Smooth muscle cell (in vitro differentiated cells): Measurements from ENCODE around the gene ARHGEF28. TPM values are rescaled to one million over a fixed set of nuclear protein-coding genes. Genes with fewer than 3 reads are reported as not detected.

ENCODE experiments used
- DNase-seq: peaks from one replicate; lab custom pipeline; 2025; ENCODE audit not compliant: unreplicated experiment; lab: John Stamatoyannopoulos, UW
- H2AFZ ChIP-seq: fragments of 200-600 bp; sonication (generic); 2 replicates; pipeline ENCODE4 v1.6.0; 2016; ENCODE audit warnings: antibody characterized with exemption, low read depth, mild to moderate bottlenecking
- H3F3A ChIP-seq: fragments of 200-600 bp; sonication (generic); 2 replicates; pipeline ENCODE4 v1.6.0; 2017; ENCODE audit warnings: antibody characterized with exemption, low read depth
- H3K27ac ChIP-seq: fragments of 200-600 bp; sonication (generic); 2 replicates; pipeline ENCODE4 v1.5.1; 2016; ENCODE audit warnings: low read depth, mild to moderate bottlenecking
- H3K27me3 ChIP-seq: fragments of 200-600 bp; sonication (generic); 2 replicates; pipeline ENCODE4 v1.6.1; 2016; ENCODE audit warnings: low read depth, mild to moderate bottlenecking
- H3K36me3 ChIP-seq: fragments of 200-600 bp; sonication (generic); 2 replicates; pipeline ENCODE4 v1.5.1; 2016; ENCODE audit warnings: low read depth
- H3K4me1 ChIP-seq: fragments of 200-600 bp; sonication (generic); 2 replicates; pipeline ENCODE4 v1.5.1; 2016; ENCODE audit warnings: low read depth
- H3K4me2 ChIP-seq: fragments of 200-600 bp; sonication (generic); 2 replicates; pipeline ENCODE4 v1.6.0; 2016; ENCODE audit warnings: mild to moderate bottlenecking
- H3K4me3 ChIP-seq: fragments of 200-600 bp; sonication (generic); 2 replicates; pipeline ENCODE4 v1.5.1; 2016; ENCODE audit warnings: mild to moderate bottlenecking
- H3K79me2 ChIP-seq: fragments of 200-600 bp; sonication (generic); 2 replicates; pipeline ENCODE4 v1.6.0; 2016; ENCODE audit warnings: low read depth, mild to moderate bottlenecking
- H3K9ac ChIP-seq: fragments of 200-600 bp; sonication (generic); 2 replicates; pipeline ENCODE4 v1.6.0; 2016; ENCODE audit warnings: low read depth
- H3K9me3 ChIP-seq: fragments of 200-600 bp; sonication (generic); replicated peaks from 2 replicates; pipeline ENCODE4 v1.5.1; 2016; ENCODE audit warnings: low read depth
- H4K20me1 ChIP-seq: fragments of 200-600 bp; sonication (generic); 2 replicates; pipeline ENCODE4 v1.6.0; 2016; ENCODE audit warnings: low read depth
- WGBS: methylation state at CpG from one replicate; pipeline ENCODE4 v1.1.7; 2016; ENCODE audit warnings: low lambda C conversion rate; 5-methylcytosine and 5-hydroxymethylcytosine counted together
- polyA plus RNA-seq: library from polyadenylated mRNA; unstranded; fragments of >200 nt; fragmentation: Nextera tagmentation; extraction: Ambion mirVana; gene quantifications from 2 replicates; pipeline ENCODE4 v1.2.1, GENCODE V29; 2016
- total RNA-seq: library from RNA; depleted of rRNA; stranded (reverse); fragments of >200 nt; gene quantifications from 2 replicates; pipeline ENCODE4 v1.2.3, GENCODE V29; 2014
- TF ChIP-seq, protein P1 (sequence below): fragments of 200-600 bp; sonication (generic); IDR thresholded peaks from 2 replicates; pipeline ENCODE4 v1.5.1; 2017; ENCODE audit warnings: borderline replicate concordance, mild to moderate bottlenecking, antibody characterized with exemption; ENCODE audit not compliant: insufficient read depth, poor library complexity, severe bottlenecking

Gene ARHGEF28
- total and polyA plus RNA-seq, 2 experiments from 2014 or later, result 0.19 to 0.90 TPM

DNA sequence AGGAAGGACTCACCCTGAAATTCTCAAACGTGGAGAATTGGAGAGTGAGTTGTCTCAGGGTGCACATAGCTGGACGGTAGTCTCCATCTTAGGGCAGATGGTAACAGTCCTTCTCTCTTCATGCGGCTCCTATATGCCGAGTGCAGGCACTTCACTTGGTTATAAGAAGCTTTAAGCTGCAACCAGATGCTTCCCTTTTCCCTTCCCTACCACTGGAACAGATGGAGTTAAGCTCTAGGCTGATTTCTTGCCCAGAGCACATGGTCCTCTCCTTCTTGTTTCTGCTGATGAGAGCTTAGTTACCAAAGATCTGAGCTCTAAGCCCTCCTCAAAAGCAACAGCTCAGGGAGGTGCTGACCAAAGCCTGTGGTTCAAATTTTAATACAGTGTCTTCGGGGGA, 355.7 kb downstream of the ARHGEF28 start:
- Histone ChIP-seq H3K4me1 (peaks cover 7% of the 10 kb centered on the region), H3K4me3 (no peak overlapping the region), H3K27me3 (no peaks in the 10 kb centered on the region), H4K20me1 (no peaks in the 10 kb centered on the region), H3K27ac (no peak overlapping the region), H3K9ac (no peak overlapping the region), H3F3A (peaks cover 6% of the 10 kb centered on the region), H3K79me2 (no peaks in the 10 kb centered on the region), H3K9me3 (no peaks in the 10 kb centered on the region), H3K36me3 (no peaks in the 10 kb centered on the region), H3K4me2 (no peak overlapping the region), H2AFZ (no peak overlapping the region)
- WGBS, result 90% methylated on average over 5 of the region's 5 CpGs
- TF ChIP-seq, protein P1, sequence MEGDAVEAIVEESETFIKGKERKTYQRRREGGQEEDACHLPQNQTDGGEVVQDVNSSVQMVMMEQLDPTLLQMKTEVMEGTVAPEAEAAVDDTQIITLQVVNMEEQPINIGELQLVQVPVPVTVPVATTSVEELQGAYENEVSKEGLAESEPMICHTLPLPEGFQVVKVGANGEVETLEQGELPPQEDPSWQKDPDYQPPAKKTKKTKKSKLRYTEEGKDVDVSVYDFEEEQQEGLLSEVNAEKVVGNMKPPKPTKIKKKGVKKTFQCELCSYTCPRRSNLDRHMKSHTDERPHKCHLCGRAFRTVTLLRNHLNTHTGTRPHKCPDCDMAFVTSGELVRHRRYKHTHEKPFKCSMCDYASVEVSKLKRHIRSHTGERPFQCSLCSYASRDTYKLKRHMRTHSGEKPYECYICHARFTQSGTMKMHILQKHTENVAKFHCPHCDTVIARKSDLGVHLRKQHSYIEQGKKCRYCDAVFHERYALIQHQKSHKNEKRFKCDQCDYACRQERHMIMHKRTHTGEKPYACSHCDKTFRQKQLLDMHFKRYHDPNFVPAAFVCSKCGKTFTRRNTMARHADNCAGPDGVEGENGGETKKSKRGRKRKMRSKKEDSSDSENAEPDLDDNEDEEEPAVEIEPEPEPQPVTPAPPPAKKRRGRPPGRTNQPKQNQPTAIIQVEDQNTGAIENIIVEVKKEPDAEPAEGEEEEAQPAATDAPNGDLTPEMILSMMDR, result no peak
- no peak for DNase-seq

GRCh38 chr5:73983644-73984043, 357.6 kb downstream of the ARHGEF28 start:
- Histone ChIP-seq H3K79me2 (no peaks in the 10 kb centered on the region), H3K36me3 (no peaks in the 10 kb centered on the region), H4K20me1 (no peaks in the 10 kb centered on the region), H3K4me3 (no peak overlapping the region), H3K9ac (no peak overlapping the region), H3F3A (peaks cover 6% of the 10 kb centered on the region), H3K27me3 (no peaks in the 10 kb centered on the region), H3K9me3 (no peaks in the 10 kb centered on the region), H3K4me2 (no peak overlapping the region), H3K27ac (no peak overlapping the region), H3K4me1 (peaks cover 7% of the 10 kb centered on the region), H2AFZ (no peak overlapping the region)
- DNase-seq, result no peak
- WGBS, result 56% methylated on average over 1 of the region's 1 CpG
- TF ChIP-seq, protein P1, result no peak

- Histone ChIP-seq H3K79me2 (no peaks in the 10 kb centered on the region), H3K9ac (no peak overlapping the region), H3K9me3 (no peaks in the 10 kb centered on the region), H3K27ac (no peak overlapping the region), H3K36me3 (no peaks in the 10 kb centered on the region), H3K4me2 (no peak overlapping the region), H3K4me1 (peaks cover 7% of the 10 kb centered on the region), H3K27me3 (no peaks in the 10 kb centered on the region), H3K4me3 (no peak overlapping the region), H2AFZ (no peak overlapping the region), H3F3A (peaks cover 6% of the 10 kb centered on the region), H4K20me1 (no peaks in the 10 kb centered on the region)
- TF ChIP-seq, protein P1, result peak; percentile 44
- no peak for DNase-seq
- 27% methylated on average over 1 of the region's 1 CpG for WGBS
Measured at GRCh38 chr5:73985145-73985544, 359.1 kb downstream of the ARHGEF28 start.

- no peak overlapping the region for H2AFZ ChIP-seq
- H3K36me3 ChIP-seq, result no peaks in the 10 kb centered on the region
- no peak overlapping the region for H3K4me3 ChIP-seq
- H3K27ac ChIP-seq, result no peak overlapping the region
- H3K4me1 ChIP-seq, result peaks cover 7% of the 10 kb centered on the region
- no peak overlapping the region for H3K9ac ChIP-seq
- TF ChIP-seq, protein P1, result no peak
- no peaks in the 10 kb centered on the region for H4K20me1 ChIP-seq
- H3K9me3 ChIP-seq, result no peaks in the 10 kb centered on the region
- no peak overlapping the region for H3K4me2 ChIP-seq
- no peaks in the 10 kb centered on the region for H3K79me2 ChIP-seq
- H3K27me3 ChIP-seq, result no peaks in the 10 kb centered on the region
- H3F3A ChIP-seq, result peaks cover 6% of the 10 kb centered on the region
- DNase-seq, result no peak
- WGBS, result 98% methylated on average over 1 of the region's 1 CpG
Measured at GRCh38 chr5:73986729-73987128, 360.7 kb downstream of the ARHGEF28 start.
